Skeletal muscle cell (primary cell): ENCODE measurements around the gene MALRD1.

Experiments
- DNase-seq: peaks from one replicate; pipeline ENCODE4 v3.0.0-alpha.2; 2010; ENCODE audit warnings: low read depth
- H3K4me3 ChIP-seq: 2 replicates; pipeline ENCODE4 v1.5.1; 2011; ENCODE audit warnings: low read depth, mild to moderate bottlenecking, control low read depth, low read length, moderate library complexity

The MALRD1 gene

GRCh38 chr10:19200211-19200610, 151.6 kb downstream of the MALRD1 start:
- no peak for DNase-seq
- H3K4me3 ChIP-seq: no peak overlapping the region

GRCh38 chr10:19204246-19204917, 155.8 kb downstream of the MALRD1 start:
- DNase-seq: no peak
- no peak overlapping the region for H3K4me3 ChIP-seq

- no peak overlapping the region for H3K4me3 ChIP-seq
- DNase-seq: no peak
Observed at GRCh38 chr10:19209319-19209718, 160.7 kb downstream of the MALRD1 start.

GRCh38 chr10:19212590-19212989, 164.0 kb downstream of the MALRD1 start:
- no peak overlapping the region for H3K4me3 ChIP-seq
- DNase-seq: no peak

- DNase-seq: no peak
Observed at GRCh38 chr10:19221216-19221615, 172.6 kb downstream of the MALRD1 start.

GRCh38 chr10:19226025-19226424, 177.4 kb downstream of the MALRD1 start:
- no peak overlapping the region for H3K4me3 ChIP-seq
- no peak for DNase-seq

More at GRCh38 chr10:19221216-19221615, 172.6 kb downstream of the MALRD1 start:
- H3K4me3 ChIP-seq: no peak overlapping the region

- H3K4me3 ChIP-seq: no peak overlapping the region
- DNase-seq: no peak
Observed at GRCh38 chr10:19231034-19231433, 182.4 kb downstream of the MALRD1 start.

- no peak for DNase-seq
- no peak overlapping the region for H3K4me3 ChIP-seq
Observed at GRCh38 chr10:19245889-19246752, 197.5 kb downstream of the MALRD1 start.

- DNase-seq: no peak
- H3K4me3 ChIP-seq: no peak overlapping the region
Observed at GRCh38 chr10:19247843-19248242, 199.2 kb downstream of the MALRD1 start.

GRCh38 chr10:19250546-19250945, 201.9 kb downstream of the MALRD1 start:
- H3K4me3 ChIP-seq: no peak overlapping the region
- DNase-seq: no peak

GRCh38 chr10:19252531-19252930, 203.9 kb downstream of the MALRD1 start:
- no peak overlapping the region for H3K4me3 ChIP-seq
- DNase-seq: no peak

GRCh38 chr10:19256331-19256730, 207.7 kb downstream of the MALRD1 start:
- no peak for DNase-seq
- H3K4me3 ChIP-seq: no peak overlapping the region

- no peak for DNase-seq
- H3K4me3 ChIP-seq: no peak overlapping the region
Observed at GRCh38 chr10:19263262-19263661, 214.7 kb downstream of the MALRD1 start.

GRCh38 chr10:19283285-19283684, 234.7 kb downstream of the MALRD1 start:
- DNase-seq: no peak
- H3K4me3 ChIP-seq: no peak overlapping the region

GRCh38 chr10:19283786-19284185, 235.2 kb downstream of the MALRD1 start:
- H3K4me3 ChIP-seq: no peak overlapping the region
- DNase-seq: no peak

GRCh38 chr10:19290770-19291169, 242.2 kb downstream of the MALRD1 start:
- no peak for DNase-seq
- H3K4me3 ChIP-seq: no peak overlapping the region

GRCh38 chr10:19294233-19294632, 245.6 kb downstream of the MALRD1 start:
- no peak overlapping the region for H3K4me3 ChIP-seq
- no peak for DNase-seq

GRCh38 chr10:19299645-19300044, 251.0 kb downstream of the MALRD1 start:
- no peak for DNase-seq
- no peak overlapping the region for H3K4me3 ChIP-seq

- peak; percentile 19 for DNase-seq
Observed at GRCh38 chr10:19302117-19302516, 253.5 kb downstream of the MALRD1 start.

GRCh38 chr10:19310066-19310465, 261.5 kb downstream of the MALRD1 start:
- H3K4me3 ChIP-seq: no peak overlapping the region
- no peak for DNase-seq

More at GRCh38 chr10:19302117-19302516, 253.5 kb downstream of the MALRD1 start:
- no peak overlapping the region for H3K4me3 ChIP-seq
